Measurements from ENCODE around the gene SORBS2.

The SORBS2 gene

GRCh38 chr4:185671066-185671465 lies 140.9 kb downstream of the SORBS2 start:
- DNase-seq (ENCODE audit: low read depth): no peak

- no peak for DNase-seq (ENCODE audit: low read depth)
Measured at GRCh38 chr4:185669288-185669687, 142.7 kb downstream of the SORBS2 start.

GRCh38 chr4:185666156-185666555 lies 145.8 kb downstream of the SORBS2 start:
- no peak for DNase-seq (ENCODE audit: low read depth)

- no peak for DNase-seq (ENCODE audit: low read depth)
Measured at GRCh38 chr4:185665655-185666054, 146.3 kb downstream of the SORBS2 start.

GRCh38 chr4:185664481-185664880 lies 147.5 kb downstream of the SORBS2 start:
- DNase-seq (ENCODE audit: low read depth): no peak

- no peak for DNase-seq (ENCODE audit: low read depth)
Measured at GRCh38 chr4:185662030-185662778, 149.8 kb downstream of the SORBS2 start.

GRCh38 chr4:185660340-185660739 lies 151.7 kb downstream of the SORBS2 start:
- no peak for DNase-seq (ENCODE audit: low read depth)

- no peak for DNase-seq (ENCODE audit: low read depth)
Measured at GRCh38 chr4:185657699-185658098, 154.3 kb downstream of the SORBS2 start.

- DNase-seq (ENCODE audit: low read depth): no peak
Measured at GRCh38 chr4:185657183-185657582, 154.8 kb downstream of the SORBS2 start.

GRCh38 chr4:185656467-185656931 lies 155.5 kb downstream of the SORBS2 start:
- no peak for DNase-seq (ENCODE audit: low read depth)

GRCh38 chr4:185654965-185655554 lies 156.9 kb downstream of the SORBS2 start:
- DNase-seq (ENCODE audit: low read depth): no peak

GRCh38 chr4:185654311-185654710 lies 157.7 kb downstream of the SORBS2 start:
- no peak for DNase-seq (ENCODE audit: low read depth)

GRCh38 chr4:185651851-185652250 lies 160.1 kb downstream of the SORBS2 start:
- no peak for DNase-seq (ENCODE audit: low read depth)

GRCh38 chr4:185651137-185651677 lies 160.8 kb downstream of the SORBS2 start:
- DNase-seq (ENCODE audit: low read depth): no peak

GRCh38 chr4:185648631-185649030 lies 163.4 kb downstream of the SORBS2 start:
- no peak for DNase-seq (ENCODE audit: low read depth)

GRCh38 chr4:185645403-185645802 lies 166.6 kb downstream of the SORBS2 start:
- no peak for DNase-seq (ENCODE audit: low read depth)

- DNase-seq (ENCODE audit: low read depth): no peak
Measured at GRCh38 chr4:185644408-185644807, 167.6 kb downstream of the SORBS2 start.

- DNase-seq (ENCODE audit: low read depth): no peak
Measured at GRCh38 chr4:185642907-185643306, 169.1 kb downstream of the SORBS2 start.

GRCh38 chr4:185640811-185641675 lies 171.0 kb downstream of the SORBS2 start:
- no peak for DNase-seq (ENCODE audit: low read depth)

- DNase-seq (ENCODE audit: low read depth): no peak
Measured at GRCh38 chr4:185638548-185639301, 173.3 kb downstream of the SORBS2 start.

GRCh38 chr4:185638093-185638492 lies 173.9 kb downstream of the SORBS2 start:
- DNase-seq (ENCODE audit: low read depth): no peak
